BJ (cell line): ENCODE measurements around the gene KRT31. TPM values are rescaled to one million over a fixed set of nuclear protein-coding genes. Genes with fewer than 3 reads are reported as not detected.
"Not testable (repeated sequence)": the region's sequence is repeated elsewhere in the genome, so short reads cannot be mapped to it uniquely, and the experiment has no call there.

Experiments used
- CTCF ChIA-PET: fragments of 350-600 bp; formaldehyde crosslinking; extraction: SDS; loops from one replicate; lab custom pipeline; 2021; ENCODE audit warnings: antibody characterized with exemption, inconsistent platforms; lab: Yijun Ruan, JAX
- POLR2A ChIA-PET: fragments of 300-600 bp; sonication (Branson Sonifier 250); formaldehyde crosslinking; extraction: SDS; loops from one replicate; lab custom pipeline; 2021; ENCODE audit warnings: antibody characterized with exemption; lab: Charles Lee
- DNase-seq: peaks from one replicate; pipeline ENCODE4 v3.0.0-alpha.2; 2011; ENCODE audit warnings: low read depth
- H3K27me3 ChIP-seq: 2 replicates; pipeline ENCODE4 v1.6.0; 2011; ENCODE audit warnings: low read length; ENCODE audit not compliant: control insufficient read depth, insufficient read depth
- H3K36me3 ChIP-seq: 2 replicates; pipeline ENCODE4 v1.5.1; 2011; ENCODE audit warnings: low read length; ENCODE audit not compliant: control insufficient read depth, insufficient read depth
- H3K4me3 ChIP-seq: 2 replicates; pipeline ENCODE4 v1.5.1; 2011; ENCODE audit warnings: low read depth, mild to moderate bottlenecking, control low read depth, low read length
- CTCF ChIP-seq: IDR thresholded peaks from 2 replicates; pipeline ENCODE4 v1.5.1; 2011; ENCODE audit warnings: low read depth, mild to moderate bottlenecking, control low read depth, inconsistent platforms, low read length, moderate library complexity; ENCODE audit not compliant: insufficient read depth
- polyA plus RNA-seq: library from polyadenylated mRNA; depleted of rRNA; stranded (reverse); fragments of >200 nt; gene quantifications from 2 replicates; pipeline ENCODE4 v1.2.3, GENCODE V29; 2011

The KRT31 gene
- polyA plus RNA-seq, 1 experiment, result 0.11 TPM

- H3K36me3 ChIP-seq, result no peaks in the 10 kb centered on the region
- CTCF ChIA-PET, result interaction anchor here (0.9 kb wide), 1 partner anchor 57 kb away, joined by 3 read pairs; the partner anchor contains the start of gene KRT35
Measured at GRCh38 chr17:41424111-41424635, 26.8 kb upstream of the KRT31 start, which contains the start of gene KRT37. Gene KRT37, minus strand, starts transcription at chr17:41424585. Its CDS starts 62 bp downstream, at chr17:41424523.

GRCh38 chr17:41422586-41422985, 25.2 kb upstream of the KRT31 start:
- H3K4me3 ChIP-seq, H3K36me3 ChIP-seq, POLR2A ChIA-PET, DNase-seq, H3K27me3 ChIP-seq: not testable (repeated sequence)
- CTCF ChIA-PET, result interaction anchor here (0.6 kb wide), 1 partner anchor 92 kb away, joined by 4 read pairs; no protein-coding TSS in a partner anchor

More at GRCh38 chr17:41424111-41424635, 26.8 kb upstream of the KRT31 start, which contains the start of gene KRT37:
- H3K27me3 ChIP-seq, result no peaks in the 10 kb centered on the region
- TF ChIP-seq CTCF, result no peak
- POLR2A ChIA-PET, result interaction anchor here (0.5 kb wide), 1 partner anchor 19 kb away, joined by 3 read pairs; no protein-coding TSS in a partner anchor
- H3K4me3 ChIP-seq, result no peak within 1 kb of the TSS
- no peak for DNase-seq

GRCh38 chr17:41421617-41422016, 24.2 kb upstream of the KRT31 start:
- no peak for TF ChIP-seq CTCF
- no peak for DNase-seq
- no peak overlapping the region for H3K4me3 ChIP-seq
- H3K36me3 ChIP-seq, result no peaks in the 10 kb centered on the region
- POLR2A ChIA-PET, result no interaction called here
- CTCF ChIA-PET, result no interaction called here
- no peaks in the 10 kb centered on the region for H3K27me3 ChIP-seq

GRCh38 chr17:41421116-41421515, 23.7 kb upstream of the KRT31 start:
- no peak for TF ChIP-seq CTCF
- H3K27me3 ChIP-seq, result no peaks in the 10 kb centered on the region
- DNase-seq, result peak; percentile 64
- ChIA-PET CTCF (no interaction called here), POLR2A (no interaction called here)
- no peaks in the 10 kb centered on the region for H3K36me3 ChIP-seq
- H3K4me3 ChIP-seq, result no peak overlapping the region

GRCh38 chr17:41420134-41420533, 22.7 kb upstream of the KRT31 start:
- H3K27me3 ChIP-seq, result no peaks in the 10 kb centered on the region
- DNase-seq, result no peak
- no peak for TF ChIP-seq CTCF
- ChIA-PET CTCF (interaction anchor here (1.1 kb wide), 1 partner anchor 16 kb away, joined by 3 read pairs; no protein-coding TSS in a partner anchor), POLR2A (no interaction called here)
- no peak overlapping the region for H3K4me3 ChIP-seq
- H3K36me3 ChIP-seq, result no peaks in the 10 kb centered on the region
